ENCODE data around the gene RASA4B. TPM values are rescaled to one million over a fixed set of nuclear protein-coding genes. Genes with fewer than 3 reads are reported as not detected.

RASA4B gene
- total and polyA plus RNA-seq, 9 of the 15 experiments (the other 6 are each of a cell fraction or from before 2014, with no cell fraction given), result 0.01 to 2.9 (median 1.5) TPM; not detected in 1

- TF ChIP-seq ZNF395 (CRISPR knock-in tag; IDR thresholded peaks at IDR 0.05), result no peak
- TF ChIP-seq ZC3H8 (IDR thresholded peaks at IDR 0.05), result no peak
- no peak for TF ChIP-seq ID3 (CRISPR knock-in tag; IDR thresholded peaks at IDR 0.05)
- no peak for TF ChIP-seq ID3 (tag; IDR thresholded peaks at IDR 0.05)
- no peak for TF ChIP-seq SP1 (CRISPR knock-in tag; IDR thresholded peaks at IDR 0.05)
- no peak for TF ChIP-seq BMI1 (IDR thresholded peaks at IDR 0.05; ENCODE audit: low read length)
- TF ChIP-seq ZBED1 (IDR thresholded peaks at IDR 0.05), result no peak
- no peak for TF ChIP-seq ZNF318 (IDR thresholded peaks at IDR 0.05; ENCODE audit: borderline replicate concordance in 1 of 2, low read depth in 1 of 2)
- no peak for TF ChIP-seq PPARD (CRISPR knock-in tag; IDR thresholded peaks at IDR 0.05)
- TF ChIP-seq ARHGAP35 (IDR thresholded peaks at IDR 0.05; ENCODE audit: partially characterized antibody), result no peak
- TF ChIP-seq CEBPG (CRISPR knock-in tag; IDR thresholded peaks at IDR 0.05), result no peak
- TF ChIP-seq CEBPG (tag; conservative IDR thresholded peaks at IDR 0.05 in 1 of 2, IDR thresholded peaks at IDR 0.05 in 1 of 2), result no peak
- no peak for TF ChIP-seq KLF10 (CRISPR knock-in tag; IDR thresholded peaks at IDR 0.05)
- no peak for TF ChIP-seq ZNF586 (CRISPR knock-in tag; conservative IDR thresholded peaks at IDR 0.05)
- no peak for TF ChIP-seq ZNF431 (CRISPR knock-in tag; IDR thresholded peaks at IDR 0.05)
- TF ChIP-seq TFE3 (CRISPR knock-in tag; IDR thresholded peaks at IDR 0.05), result no peak
- no peak for TF ChIP-seq RBM34 (IDR thresholded peaks at IDR 0.05; ENCODE audit: borderline replicate concordance, insufficient read depth, low read length)
These were observed 77.4 kb downstream of the RASA4B start (continued) for GRCh38 chr7:102439963-102440795.
